ENCODE results near the gene EIF4G1.

Gene EIF4G1

DNA sequence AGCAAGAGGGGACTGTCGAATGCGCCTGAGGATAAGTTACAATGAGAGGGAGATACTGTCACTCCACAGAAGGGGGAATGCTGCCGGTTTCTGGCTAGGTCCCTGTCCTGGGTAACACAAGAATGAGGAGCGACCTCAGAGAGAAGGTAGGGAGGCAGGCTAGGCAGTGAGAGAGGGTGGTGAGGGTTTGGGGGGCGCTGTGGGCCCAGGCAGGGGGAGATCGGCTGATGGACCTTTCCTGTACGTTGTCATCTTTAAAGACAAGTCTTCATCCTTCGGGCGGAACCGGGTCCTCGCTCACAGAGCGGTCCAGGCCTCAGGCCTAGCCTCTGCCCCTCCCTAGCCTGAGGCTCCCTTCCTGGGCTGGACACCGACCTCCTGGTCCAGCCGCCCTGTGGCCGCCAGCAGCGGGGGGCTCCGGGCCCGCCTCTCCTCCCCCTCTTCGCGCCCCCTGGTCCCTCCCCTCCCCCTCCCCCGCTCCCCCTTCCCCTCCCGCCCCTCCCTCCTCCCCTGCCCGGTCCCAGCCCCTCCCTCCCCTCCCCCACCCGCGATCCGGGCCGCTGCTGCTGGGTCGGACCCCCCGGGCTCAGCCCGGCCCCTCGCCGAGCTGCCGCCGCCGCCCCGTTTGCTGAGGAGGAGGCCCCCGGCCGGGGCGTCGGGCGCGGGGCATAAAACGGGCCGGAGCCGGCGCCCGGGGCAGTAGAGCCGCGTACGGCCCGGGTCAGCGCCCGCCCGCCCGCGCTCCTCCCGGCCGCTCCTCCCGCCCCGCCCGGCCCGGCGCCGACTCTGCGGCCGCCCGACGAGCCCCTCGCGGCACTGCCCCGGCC, 65.2 kb downstream of the EIF4G1 start, which contains the start of gene CHRD:
CHRD (plus strand) TSS at position 697 of the 827 bp plus-strand sequence. CDS start 265 bp downstream, outside the sequence.
- no peak for DNase-seq
- Histone ChIP-seq H3K4me1 (ENCODE audit: control extremely low read depth in 1 of 4, control insufficient read depth in 4 of 4, insufficient read depth in 4 of 4, low read length in 3 of 4) (peaks cover 2 to 27% (median 21%) of the 10 kb centered on the region in 4 experiments), H3K9me3 (ENCODE audit: control extremely low read depth in 1 of 5, control insufficient read depth in 4 of 5, insufficient read depth in 2 of 5, low read depth in 1 of 5, low read length in 4 of 5) (no peaks in the 10 kb centered on the region), H3K27me3 (replicated peaks in 2 of 5; ENCODE audit: control insufficient read depth in 4 of 5, insufficient read depth in 5 of 5, low read length in 4 of 5) (peaks cover 0 to 48% (median 22%) of the 10 kb centered on the region in 5 experiments), H3K27ac (ENCODE audit: insufficient read depth in 1 of 2, low read depth in 1 of 2, low read length in 2 of 2, poor library complexity in 1 of 2, severe bottlenecking in 2 of 2) (no peak within 1 kb of the TSS), H3K4me3 (ENCODE audit: control insufficient read depth in 1 of 7, extremely low read depth in 1 of 7, insufficient read depth in 4 of 7, low read depth in 2 of 7, low read length in 6 of 7) (peak within 1 kb of the TSS in 6 of 7 experiments; percentile 15 to 64 (median 42)), H3K36me3 (ENCODE audit: control insufficient read depth in 4 of 4, insufficient read depth in 4 of 4, low read length in 3 of 4) (no peaks in the 10 kb centered on the region)
- ChIA-PET CTCF (interaction anchor here (1.2 to 1.5 kb wide), 2 partner anchors 10 to 150 kb away, joined by 3 to 4 read pairs; no protein-coding TSS in a partner anchor), POLR2A (no interaction called here)
- 72% methylated on average over 12 of the region's 71 CpGs for WGBS (ENCODE audit: insufficient coverage)

DNA sequence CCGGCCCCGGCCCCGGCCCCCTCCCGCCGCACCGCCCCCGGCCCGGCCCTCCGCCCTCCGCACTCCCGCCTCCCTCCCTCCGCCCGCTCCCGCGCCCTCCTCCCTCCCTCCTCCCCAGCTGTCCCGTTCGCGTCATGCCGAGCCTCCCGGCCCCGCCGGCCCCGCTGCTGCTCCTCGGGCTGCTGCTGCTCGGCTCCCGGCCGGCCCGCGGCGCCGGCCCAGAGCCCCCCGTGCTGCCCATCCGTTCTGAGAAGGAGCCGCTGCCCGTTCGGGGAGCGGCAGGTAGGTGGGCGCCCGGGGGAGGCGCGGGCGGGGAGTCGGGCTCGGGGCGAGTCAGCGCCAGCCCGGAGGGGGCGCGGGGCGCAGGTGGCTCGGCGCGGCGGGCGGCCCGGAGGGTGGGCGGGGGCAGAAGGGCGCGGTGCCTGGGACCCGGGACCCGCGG, 65.8 kb downstream of the EIF4G1 start:
- 0% methylated on average over 36 of the region's 62 CpGs for WGBS (ENCODE audit: insufficient coverage)
- Histone ChIP-seq H3K4me1 (ENCODE audit: control extremely low read depth in 1 of 4, control insufficient read depth in 4 of 4, insufficient read depth in 4 of 4, low read length in 3 of 4) (peaks cover 2 to 27% (median 21%) of the 10 kb centered on the region in 4 experiments), H3K36me3 (ENCODE audit: control insufficient read depth in 4 of 4, insufficient read depth in 4 of 4, low read length in 3 of 4) (no peaks in the 10 kb centered on the region), H3K27ac (ENCODE audit: insufficient read depth in 1 of 2, low read depth in 1 of 2, low read length in 2 of 2, poor library complexity in 1 of 2, severe bottlenecking in 2 of 2) (no peak overlapping the region), H3K4me3 (ENCODE audit: control insufficient read depth in 1 of 7, extremely low read depth in 1 of 7, insufficient read depth in 4 of 7, low read depth in 2 of 7, low read length in 6 of 7) (peak overlapping the region in 5 of 7 experiments; percentile 11 to 64 (median 46)), H3K9me3 (ENCODE audit: control extremely low read depth in 1 of 5, control insufficient read depth in 4 of 5, insufficient read depth in 2 of 5, low read depth in 1 of 5, low read length in 4 of 5) (no peaks in the 10 kb centered on the region), H3K27me3 (replicated peaks in 2 of 5; ENCODE audit: control insufficient read depth in 4 of 5, insufficient read depth in 5 of 5, low read length in 4 of 5) (peaks cover 0 to 48% (median 22%) of the 10 kb centered on the region in 5 experiments)
- peak; percentile 11 to 57 (median 48) for DNase-seq
- ChIA-PET CTCF (interaction anchor here (1.5 kb wide), 1 partner anchor 134 kb away, joined by 6 read pairs; no protein-coding TSS in a partner anchor), POLR2A (no interaction called here)

DNA sequence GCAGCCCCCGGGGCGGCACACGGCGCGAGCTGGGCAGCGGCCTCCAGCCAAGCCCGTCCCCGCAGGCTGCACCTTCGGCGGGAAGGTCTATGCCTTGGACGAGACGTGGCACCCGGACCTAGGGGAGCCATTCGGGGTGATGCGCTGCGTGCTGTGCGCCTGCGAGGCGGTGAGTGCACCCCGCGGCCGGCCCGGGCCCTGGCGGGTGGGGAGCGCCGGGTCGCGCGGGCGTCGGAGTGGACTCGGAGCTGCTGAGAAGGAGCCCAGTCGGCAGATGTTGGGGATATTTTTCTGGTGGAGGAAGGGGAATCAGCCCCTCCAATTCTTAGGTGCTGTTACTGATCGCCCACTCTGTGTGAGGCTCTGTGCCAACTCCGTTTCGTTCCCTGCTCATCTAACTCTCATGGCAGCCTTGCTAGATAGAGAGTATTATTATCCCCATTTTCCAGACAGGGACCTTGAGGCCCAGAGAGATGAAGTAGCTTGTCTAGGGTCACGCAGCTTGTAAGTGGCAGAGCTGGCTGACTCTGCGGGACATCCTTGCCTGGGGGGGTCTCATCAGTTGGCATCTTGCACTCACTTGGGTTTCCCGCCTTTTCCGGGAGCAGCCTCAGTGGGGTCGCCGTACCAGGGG, 66.3 kb downstream of the EIF4G1 start:
- H3K4me1 ChIP-seq (ENCODE audit: control extremely low read depth in 1 of 4, control insufficient read depth in 4 of 4, insufficient read depth in 4 of 4, low read length in 3 of 4): peaks cover 2 to 27% (median 21%) of the 10 kb centered on the region in 4 experiments
- ChIA-PET CTCF (interaction anchor here (1.1 to 2.5 kb wide), 5 partner anchors 9 to 133 kb away, joined by 3 to 14 read pairs (median 3); partner anchors contain the start of gene FAM131A), POLR2A (no interaction called here)
- H3K9me3 ChIP-seq (ENCODE audit: control extremely low read depth in 1 of 5, control insufficient read depth in 4 of 5, insufficient read depth in 2 of 5, low read depth in 1 of 5, low read length in 4 of 5): no peaks in the 10 kb centered on the region
- H3K27ac ChIP-seq (ENCODE audit: insufficient read depth in 1 of 2, low read depth in 1 of 2, low read length in 2 of 2, poor library complexity in 1 of 2, severe bottlenecking in 2 of 2): no peak overlapping the region
- peak in 1 of 3 donors; percentile 22 for DNase-seq
- whole genome bisulfite sequencing (ENCODE audit: insufficient coverage): 3% methylated on average over 38 of the region's 42 CpGs
- H3K27me3 ChIP-seq (replicated peaks in 2 of 5; ENCODE audit: control insufficient read depth in 4 of 5, insufficient read depth in 5 of 5, low read length in 4 of 5): peaks cover 0 to 48% (median 22%) of the 10 kb centered on the region in 5 experiments
- H3K36me3 ChIP-seq (ENCODE audit: control insufficient read depth in 4 of 4, insufficient read depth in 4 of 4, low read length in 3 of 4): no peaks in the 10 kb centered on the region
- peak overlapping the region in 6 of 7 experiments; percentile 15 to 64 (median 37) for H3K4me3 ChIP-seq (ENCODE audit: control insufficient read depth in 1 of 7, extremely low read depth in 1 of 7, insufficient read depth in 4 of 7, low read depth in 2 of 7, low read length in 6 of 7)

DNA sequence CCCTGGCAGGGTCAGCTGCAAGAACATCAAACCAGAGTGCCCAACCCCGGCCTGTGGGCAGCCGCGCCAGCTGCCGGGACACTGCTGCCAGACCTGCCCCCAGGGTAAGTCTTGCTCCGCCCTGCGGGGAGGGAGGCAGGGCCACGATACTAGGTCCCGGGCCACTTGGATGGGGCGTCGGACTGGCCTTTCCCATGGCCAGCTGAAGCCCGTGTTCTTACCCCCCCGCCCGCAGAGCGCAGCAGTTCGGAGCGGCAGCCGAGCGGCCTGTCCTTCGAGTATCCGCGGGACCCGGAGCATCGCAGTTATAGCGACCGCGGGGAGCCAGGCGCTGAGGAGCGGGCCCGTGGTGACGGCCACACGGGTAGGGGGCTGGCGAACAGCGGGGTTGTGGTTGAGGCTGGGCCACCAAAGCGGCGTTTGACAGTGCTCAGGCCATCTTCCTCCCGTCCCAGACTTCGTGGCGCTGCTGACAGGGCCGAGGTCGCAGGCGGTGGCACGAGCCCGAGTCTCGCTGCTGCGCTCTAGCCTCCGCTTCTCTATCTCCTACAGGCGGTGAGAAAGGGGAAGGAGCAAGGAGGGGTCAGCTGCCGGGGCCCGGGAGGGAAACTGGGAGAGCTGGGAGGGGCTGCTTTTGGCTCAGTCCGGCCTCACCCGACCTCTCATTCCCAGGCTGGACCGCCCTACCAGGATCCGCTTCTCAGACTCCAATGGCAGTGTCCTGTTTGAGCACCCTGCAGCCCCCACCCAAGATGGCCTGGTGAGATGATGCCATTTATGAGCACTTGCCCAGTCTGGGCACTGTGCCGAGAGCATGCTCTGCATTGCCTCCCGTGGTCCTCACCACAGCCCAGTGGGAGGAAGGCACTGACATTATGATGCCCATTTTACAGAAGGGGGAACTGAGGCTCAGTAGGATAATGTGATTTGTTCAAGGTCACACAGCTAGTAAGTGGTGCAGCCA, 67.1 kb downstream of the EIF4G1 start:
- ChIA-PET CTCF (interaction anchor here (0.8 to 2.5 kb wide), 6 partner anchors 9 to 161 kb away, joined by 3 to 14 read pairs (median 3); partner anchors contain the start of gene FAM131A), POLR2A (no interaction called here)
- H3K36me3 ChIP-seq (ENCODE audit: control insufficient read depth in 4 of 4, insufficient read depth in 4 of 4, low read length in 3 of 4): no peaks in the 10 kb centered on the region
- no peak overlapping the region for H3K27ac ChIP-seq (ENCODE audit: insufficient read depth in 1 of 2, low read depth in 1 of 2, low read length in 2 of 2, poor library complexity in 1 of 2, severe bottlenecking in 2 of 2)
- H3K9me3 ChIP-seq (ENCODE audit: control extremely low read depth in 1 of 5, control insufficient read depth in 4 of 5, insufficient read depth in 2 of 5, low read depth in 1 of 5, low read length in 4 of 5): no peaks in the 10 kb centered on the region
- peak; percentile 11 to 76 (median 56) for DNase-seq
- H3K4me1 ChIP-seq (ENCODE audit: control extremely low read depth in 1 of 4, control insufficient read depth in 4 of 4, insufficient read depth in 4 of 4, low read length in 3 of 4): peaks cover 2 to 27% (median 21%) of the 10 kb centered on the region in 4 experiments
- peak overlapping the region in 4 of 7 experiments; percentile 25 to 64 (median 42) for H3K4me3 ChIP-seq (ENCODE audit: control insufficient read depth in 1 of 7, extremely low read depth in 1 of 7, insufficient read depth in 4 of 7, low read depth in 2 of 7, low read length in 6 of 7)
- peaks cover 0 to 45% (median 22%) of the 10 kb centered on the region in 5 experiments for H3K27me3 ChIP-seq (replicated peaks in 2 of 5; ENCODE audit: control insufficient read depth in 4 of 5, insufficient read depth in 5 of 5, low read length in 4 of 5)
- 12% methylated on average over 29 of the region's 55 CpGs for WGBS (ENCODE audit: insufficient coverage)

DNA sequence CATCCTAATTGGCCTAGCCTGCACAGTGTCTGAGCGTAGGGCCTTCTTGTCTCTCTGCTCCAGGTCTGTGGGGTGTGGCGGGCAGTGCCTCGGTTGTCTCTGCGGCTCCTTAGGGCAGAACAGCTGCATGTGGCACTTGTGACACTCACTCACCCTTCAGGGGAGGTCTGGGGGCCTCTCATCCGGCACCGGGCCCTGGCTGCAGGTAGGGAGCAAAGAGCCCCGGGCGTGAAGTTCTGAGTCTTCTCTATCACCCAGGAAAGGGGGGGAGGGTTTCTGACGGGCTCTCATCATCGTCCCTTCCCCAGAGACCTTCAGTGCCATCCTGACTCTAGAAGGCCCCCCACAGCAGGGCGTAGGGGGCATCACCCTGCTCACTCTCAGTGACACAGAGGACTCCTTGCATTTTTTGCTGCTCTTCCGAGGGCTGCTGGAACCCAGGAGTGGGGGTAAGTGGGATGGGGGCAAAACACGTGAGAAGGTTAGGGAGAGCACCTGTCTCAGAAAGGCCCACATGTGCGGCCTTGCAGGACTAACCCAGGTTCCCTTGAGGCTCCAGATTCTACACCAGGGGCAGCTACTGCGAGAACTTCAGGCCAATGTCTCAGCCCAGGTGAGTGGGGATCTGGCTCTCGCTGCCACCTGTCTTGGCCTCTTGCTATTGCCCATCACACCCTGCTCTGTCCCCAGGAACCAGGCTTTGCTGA, 68.1 kb downstream of the EIF4G1 start:
- Histone ChIP-seq H3K27ac (ENCODE audit: insufficient read depth in 1 of 2, low read depth in 1 of 2, low read length in 2 of 2, poor library complexity in 1 of 2, severe bottlenecking in 2 of 2) (no peak overlapping the region), H3K36me3 (ENCODE audit: control insufficient read depth in 4 of 4, insufficient read depth in 4 of 4, low read length in 3 of 4) (no peaks in the 10 kb centered on the region), H3K27me3 (replicated peaks in 2 of 5; ENCODE audit: control insufficient read depth in 4 of 5, insufficient read depth in 5 of 5, low read length in 4 of 5) (peaks cover 0 to 47% (median 22%) of the 10 kb centered on the region in 5 experiments), H3K9me3 (ENCODE audit: control extremely low read depth in 1 of 5, control insufficient read depth in 4 of 5, insufficient read depth in 2 of 5, low read depth in 1 of 5, low read length in 4 of 5) (no peaks in the 10 kb centered on the region), H3K4me1 (ENCODE audit: control extremely low read depth in 1 of 4, control insufficient read depth in 4 of 4, insufficient read depth in 4 of 4, low read length in 3 of 4) (peaks cover 2 to 23% (median 18%) of the 10 kb centered on the region in 4 experiments), H3K4me3 (ENCODE audit: control insufficient read depth in 1 of 7, extremely low read depth in 1 of 7, insufficient read depth in 4 of 7, low read depth in 2 of 7, low read length in 6 of 7) (no peak overlapping the region)
- ChIA-PET POLR2A (no interaction called here), CTCF (interaction anchor here (0.8 to 2.5 kb wide), 2 partner anchors 10 to 160 kb away, joined by 3 to 14 read pairs; no protein-coding TSS in a partner anchor)
- WGBS (ENCODE audit: insufficient coverage): 97% methylated on average over 14 of the region's 16 CpGs
- DNase-seq: no peak
